Spleen (tissue), 11 donors: ENCODE results near the gene SLC9A6. TPM values are rescaled to one million over a fixed set of nuclear protein-coding genes. Genes with fewer than 3 reads are reported as not detected.

ENCODE experiments used
- DNase-seq: peaks from one replicate; pipeline ENCODE4 v3.0.0-alpha.2; 2020
- H3K27ac ChIP-seq, 8 donors: fragments of 200-600 bp; sonication (generic) in 7 of 8; 1 replicate in 4 of 8; 2 replicates in 4 of 8; pipeline versions ENCODE4 v1.5.0 to v1.8.0; 2016 to 2021; ENCODE audit warnings: inconsistent platforms in 4 of 8, mild to moderate bottlenecking in 4 of 8, moderate library complexity in 1 of 8
- H3K27me3 ChIP-seq, 7 donors: fragments of 200-600 bp; sonication (generic) in 6 of 7; replicated peaks in 1 of 7; 1 replicate in 4 of 7; 2 replicates in 3 of 7; pipeline versions ENCODE4 v1.5.0 to v1.8.0; 2016 to 2021; ENCODE audit warnings: inconsistent platforms in 3 of 7, mild to moderate bottlenecking in 1 of 7
- H3K36me3 ChIP-seq, 6 donors: fragments of 200-600 bp; sonication (generic) in 5 of 6; 1 replicate in 4 of 6; 2 replicates in 2 of 6; pipeline versions ENCODE4 v1.5.0 to v1.8.0; 2016 to 2021; ENCODE audit warnings: inconsistent platforms in 2 of 6
- H3K4me1 ChIP-seq, 6 donors: fragments of 200-600 bp; sonication (generic) in 5 of 6; 1 replicate in 3 of 6; 2 replicates in 3 of 6; pipeline versions ENCODE4 v1.5.0 to v1.8.0; 2016 to 2021; ENCODE audit warnings: inconsistent platforms in 3 of 6
- H3K4me3 ChIP-seq, 8 donors: fragments of 200-600 bp; sonication (generic) in 7 of 8; 1 replicate in 4 of 8; 2 replicates in 4 of 8; pipeline versions ENCODE4 v1.5.0 to v1.8.0; 2016 to 2021; ENCODE audit warnings: inconsistent platforms in 4 of 8, mild to moderate bottlenecking in 4 of 8, moderate library complexity in 2 of 8
- H3K9me3 ChIP-seq, 8 donors: fragments of 200-600 bp; sonication (generic) in 7 of 8; 1 replicate in 4 of 8; 2 replicates in 4 of 8; pipeline versions ENCODE4 v1.5.0 to v1.8.0; 2016 to 2021; ENCODE audit warnings: inconsistent platforms in 4 of 8
- POLR2A ChIP-seq, 3 donors: fragments of 450-650 bp; IDR thresholded peaks; one replicate each; pipeline ENCODE4 v1.5.1; 2017; ENCODE audit warnings: antibody characterized with exemption in 3 of 3, mild to moderate bottlenecking in 1 of 3
- POLR2AphosphoS5 ChIP-seq, 3 donors: sonication (generic); formaldehyde crosslinking; IDR thresholded peaks; one replicate each; pipeline ENCODE4 v1.5.1; 2017; ENCODE audit warnings: antibody characterized with exemption in 3 of 3
- WGBS, 5 donors: extraction: QIAGEN DNeasy Blood & Tissue Kit in 3 of 5; methylation state at CpG; one replicate each; pipeline versions ENCODE4 v1.1.5 to v1.1.7; 2013 to 2018; 5-methylcytosine and 5-hydroxymethylcytosine counted together
- intact Hi-C: fragments of 100-400 bp; cut with DNase I; formaldehyde crosslinking; loops from one replicate; pipeline ENCODE4 v1.15.0; 2023; ENCODE audit warnings: low total_unique reads
- polyA plus RNA-seq, 3 donors: library from polyadenylated mRNA; stranded (reverse); fragments of 200-250 nt; gene quantifications; one replicate each; pipeline ENCODE4 v1.2.1, GENCODE V29; 2013
- total RNA-seq, 7 donors: library from RNA; depleted of rRNA in 3 of 7; stranded (reverse); fragments of >200 nt in 3 of 7; fragmentation: NEBNext Ultra II Directional in 4 of 7; extraction: Animal tissue kit (Norgen Biotek cat#: 25700) in 4 of 7; gene quantifications; one replicate each; pipeline versions ENCODE4 v1.1.0 to v1.2.1, GENCODE V29; 2016 to 2021
- TF ChIP-seq, protein P1 (sequence below), 11 experiments: fragments of 200-600 bp in 7 of 11; fragments of 450-650 bp in 4 of 11; sonication (generic) in 4 of 11; IDR thresholded peaks in 8 of 11; conservative IDR thresholded peaks in 3 of 11; 1 replicate in 7 of 11; 2 replicates in 4 of 11; pipeline versions ENCODE4 v1.4.0 to v1.8.0; 2016 to 2021; ENCODE audit warnings: antibody characterized with exemption in 11 of 11, inconsistent platforms in 4 of 11, mild to moderate bottlenecking in 1 of 11
- donor health status: healthy with polysubstance abuse.
- donor health status: DM: no; HTN: no; CAD: no; lungs with moderate emphysema.
- donor health status: DM: no; HTN: no; CAD: no.
- donor health status: Bipolar disorder and iron deficiency.
- donor health status: healthy.
- donor health status: DM: no; HTN: no; CAD: no.
- donor health status: DM: yes; HTN: yes; CAD: no.

Gene SLC9A6
- total and polyA plus RNA-seq, 10 donors, result 6.2 to 19.9 (median 13.3) TPM

DNA sequence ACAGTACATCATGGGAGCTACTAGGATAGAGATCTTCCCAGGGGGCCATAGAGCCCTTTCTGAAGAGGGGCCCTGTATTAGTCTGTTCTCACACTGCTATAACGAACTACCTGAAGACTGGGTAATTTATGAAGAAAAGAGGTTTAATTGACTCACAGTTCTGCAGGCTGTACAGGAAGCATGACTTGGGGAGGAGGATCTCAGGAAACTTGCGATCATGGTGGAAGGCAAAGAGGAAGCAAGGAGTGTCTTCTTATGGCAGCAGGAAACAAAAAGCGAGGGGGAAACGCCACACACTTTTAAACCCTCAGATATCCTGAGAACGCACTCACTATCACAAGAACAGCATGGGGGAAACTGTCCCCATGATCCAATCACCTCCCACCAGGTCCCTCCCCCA, 4.2 kb upstream of the SLC9A6 start:
- 34 to 62% (median 48%) methylated on average over 5 of the region's 5 CpGs for WGBS, 5 donors
- TF ChIP-seq POLR2AphosphoS5 (IDR thresholded peaks at IDR 0.05) (no peak), POLR2A (IDR thresholded peaks at IDR 0.05) (no peak)
- TF ChIP-seq, protein P1, sequence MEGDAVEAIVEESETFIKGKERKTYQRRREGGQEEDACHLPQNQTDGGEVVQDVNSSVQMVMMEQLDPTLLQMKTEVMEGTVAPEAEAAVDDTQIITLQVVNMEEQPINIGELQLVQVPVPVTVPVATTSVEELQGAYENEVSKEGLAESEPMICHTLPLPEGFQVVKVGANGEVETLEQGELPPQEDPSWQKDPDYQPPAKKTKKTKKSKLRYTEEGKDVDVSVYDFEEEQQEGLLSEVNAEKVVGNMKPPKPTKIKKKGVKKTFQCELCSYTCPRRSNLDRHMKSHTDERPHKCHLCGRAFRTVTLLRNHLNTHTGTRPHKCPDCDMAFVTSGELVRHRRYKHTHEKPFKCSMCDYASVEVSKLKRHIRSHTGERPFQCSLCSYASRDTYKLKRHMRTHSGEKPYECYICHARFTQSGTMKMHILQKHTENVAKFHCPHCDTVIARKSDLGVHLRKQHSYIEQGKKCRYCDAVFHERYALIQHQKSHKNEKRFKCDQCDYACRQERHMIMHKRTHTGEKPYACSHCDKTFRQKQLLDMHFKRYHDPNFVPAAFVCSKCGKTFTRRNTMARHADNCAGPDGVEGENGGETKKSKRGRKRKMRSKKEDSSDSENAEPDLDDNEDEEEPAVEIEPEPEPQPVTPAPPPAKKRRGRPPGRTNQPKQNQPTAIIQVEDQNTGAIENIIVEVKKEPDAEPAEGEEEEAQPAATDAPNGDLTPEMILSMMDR (IDR thresholded peaks at IDR 0.05 in 8 of 11, conservative IDR thresholded peaks at IDR 0.05 in 3 of 11), result no peak
- Histone ChIP-seq H3K4me1 (peaks cover 0 to 35% (median 16%) of the 10 kb centered on the region in 6 donors), H3K9me3 (no peaks in the 10 kb centered on the region), H3K36me3 (no peaks in the 10 kb centered on the region), H3K4me3 (no peak overlapping the region), H3K27ac (peak overlapping the region in 1 of 8 donors; percentile 13), H3K27me3 (no peaks in the 10 kb centered on the region)
- no peak for DNase-seq
- intact Hi-C loops, result no loop called here

DNA sequence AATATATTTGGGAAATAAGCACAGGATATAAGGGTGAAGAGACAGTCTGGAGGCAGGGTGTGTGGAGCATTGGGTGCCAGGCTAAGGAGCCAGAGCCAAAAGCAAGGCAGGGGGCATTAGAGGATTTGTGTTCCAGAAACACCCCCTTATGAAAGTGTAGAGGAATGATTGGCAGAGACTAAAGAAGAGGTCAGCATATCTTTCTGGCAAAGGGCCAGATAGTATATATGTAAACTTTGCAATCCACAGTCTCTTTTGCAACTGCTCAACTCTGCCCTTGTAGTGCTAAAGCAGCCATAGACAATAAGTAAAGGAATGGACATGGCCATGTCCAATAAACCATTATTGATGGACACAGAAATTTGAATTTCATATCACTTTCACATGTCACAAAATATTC, 3.6 kb upstream of the SLC9A6 start:
- TF ChIP-seq POLR2AphosphoS5 (IDR thresholded peaks at IDR 0.05) (no peak), POLR2A (IDR thresholded peaks at IDR 0.05) (no peak)
- TF ChIP-seq, protein P1 (IDR thresholded peaks at IDR 0.05 in 8 of 11, conservative IDR thresholded peaks at IDR 0.05 in 3 of 11), result no peak
- Histone ChIP-seq H3K4me1 (peaks cover 0 to 41% (median 22%) of the 10 kb centered on the region in 6 donors), H3K4me3 (no peak overlapping the region), H3K27ac (no peak overlapping the region), H3K9me3 (no peaks in the 10 kb centered on the region), H3K36me3 (no peaks in the 10 kb centered on the region), H3K27me3 (no peaks in the 10 kb centered on the region)
- no peak for DNase-seq
- intact Hi-C loops, result no loop called here

DNA sequence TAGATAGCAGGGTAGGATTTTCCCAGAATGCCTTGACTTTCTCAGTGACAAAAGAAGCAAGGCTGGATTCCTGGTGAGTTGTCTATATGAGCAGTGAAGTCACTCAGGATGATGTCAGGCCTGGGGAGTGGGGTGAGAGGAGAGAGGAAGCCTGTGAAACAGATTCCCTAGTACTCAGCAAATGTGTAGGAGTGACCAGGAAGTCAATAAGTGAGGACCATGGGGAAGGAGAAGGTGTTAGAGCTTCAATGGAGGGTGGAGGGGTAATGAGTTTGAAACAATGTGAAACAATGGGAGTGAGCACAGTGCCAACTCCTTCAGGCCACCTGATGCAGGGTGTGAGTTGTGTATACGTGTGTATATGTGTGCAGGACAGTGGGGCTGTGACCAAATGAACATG, 2.4 kb upstream of the SLC9A6 start:
- H3K27me3 ChIP-seq, result no peaks in the 10 kb centered on the region
- peak overlapping the region in 1 of 8 donors; percentile 5 for H3K4me3 ChIP-seq
- no peaks in the 10 kb centered on the region for H3K9me3 ChIP-seq
- peak overlapping the region in 3 of 8 donors; percentile 13 to 91 (median 89) for H3K27ac ChIP-seq
- no peak for DNase-seq
- peaks cover 4 to 53% (median 31%) of the 10 kb centered on the region in 6 donors for H3K4me1 ChIP-seq
- TF ChIP-seq, protein P1 (IDR thresholded peaks at IDR 0.05 in 8 of 11, conservative IDR thresholded peaks at IDR 0.05 in 3 of 11), result no peak
- TF ChIP-seq POLR2AphosphoS5 (IDR thresholded peaks at IDR 0.05) (no peak), POLR2A (IDR thresholded peaks at IDR 0.05) (no peak)
- intact Hi-C loops, result no loop called here
- H3K36me3 ChIP-seq, result no peaks in the 10 kb centered on the region
- 40 to 89% (median 57%) methylated on average over 1 of the region's 1 CpG for WGBS, 5 donors

DNA sequence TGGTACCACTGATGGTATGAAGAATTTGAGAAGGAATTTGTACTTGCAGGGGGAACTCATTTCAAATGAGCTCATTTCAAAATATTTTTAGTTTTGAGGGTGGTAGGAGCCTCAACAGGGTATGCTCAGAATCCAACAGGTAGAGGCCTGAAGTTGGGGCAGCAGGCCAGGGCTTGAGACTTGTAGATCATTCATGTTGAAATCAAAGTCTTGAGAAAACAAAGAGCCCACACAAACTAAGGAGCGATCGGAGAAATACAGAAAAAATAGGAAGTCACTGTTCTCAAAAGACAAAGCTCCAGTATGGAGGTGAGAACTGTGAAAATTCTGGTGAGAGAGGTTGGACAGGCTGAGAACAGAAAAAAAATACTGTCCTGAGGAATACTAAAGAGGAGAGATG, 979 bp upstream of the SLC9A6 start:
- Histone ChIP-seq H3K4me1 (peaks cover 4 to 58% (median 31%) of the 10 kb centered on the region in 6 donors), H3K27ac (peak overlapping the region in 5 of 8 donors; percentile 79 to 91 (median 89)), H3K4me3 (peak overlapping the region in 2 of 8 donors; percentile 73 to 85), H3K27me3 (no peaks in the 10 kb centered on the region), H3K36me3 (no peaks in the 10 kb centered on the region), H3K9me3 (no peaks in the 10 kb centered on the region)
- TF ChIP-seq POLR2AphosphoS5 (IDR thresholded peaks at IDR 0.05) (no peak), POLR2A (IDR thresholded peaks at IDR 0.05) (no peak)
- TF ChIP-seq, protein P1 (IDR thresholded peaks at IDR 0.05 in 8 of 11, conservative IDR thresholded peaks at IDR 0.05 in 3 of 11), result no peak
- intact Hi-C loops, result no loop called here
- WGBS, 5 donors, result 27 to 63% (median 56%) methylated on average over 2 of the region's 2 CpGs
- DNase-seq, result no peak
